Activated T-helper 2 cell treated with anti-CD3 and anti-CD28 coated beads, Interferon-gamma antibody, Interleukin-2, Interleukin-4, amounts not matched to agents 10 μg/mL and 5 μg/mL and 100 μg/mL, durations not matched to agents 14 hours and 24 hours and 36 hours (primary cell): ENCODE measurements around the gene SPARC. TPM values are rescaled to one million over a fixed set of nuclear protein-coding genes. Genes with fewer than 3 reads are reported as not detected.
"Not testable (repeated sequence)": the region's sequence is repeated elsewhere in the genome, so short reads cannot be mapped to it uniquely, and the experiment has no call there.

Experiments used
- DNase-seq: peaks from one replicate; pipeline ENCODE4 v3.0.0; 2021; ENCODE audit warnings: low spot score
- H3K27ac Mint-ChIP-seq: one replicate; pipeline ENCODE4 v1.8.0; 2021; ENCODE audit warnings: mixed read lengths
- H3K27me3 Mint-ChIP-seq: one replicate; pipeline ENCODE4 v1.8.0; 2021; ENCODE audit warnings: low read depth, mixed read lengths
- H3K36me3 Mint-ChIP-seq: one replicate; pipeline ENCODE4 v1.8.0; 2021; ENCODE audit warnings: low read depth, mixed read lengths
- H3K4me1 Mint-ChIP-seq: one replicate; pipeline ENCODE4 v1.8.0; 2021; ENCODE audit warnings: low read depth, mixed read lengths
- H3K4me3 Mint-ChIP-seq: one replicate; pipeline ENCODE4 v1.8.0; 2021; ENCODE audit warnings: low read depth, mild to moderate bottlenecking, moderate library complexity, mixed read lengths
- H3K9me3 Mint-ChIP-seq: one replicate; pipeline ENCODE4 v1.8.0; 2021; ENCODE audit warnings: mixed read lengths
- intact Hi-C: fragments of 100-400 bp; cut with micrococcal nuclease; formaldehyde crosslinking; loops from one replicate; pipeline ENCODE4 v1.15.1; 2023
- total RNA-seq: library from RNA; stranded (reverse); gene quantifications from 2 replicates; pipeline ENCODE4 v1.2.3, GENCODE V29; 2022

The SPARC gene
- total RNA-seq, 1 donor from 2014 or later: 0.43 TPM

GRCh38 chr5:151697452-151697851, 10.7 kb upstream of the SPARC start:
- no peak for DNase-seq
- H3K27ac Mint-ChIP-seq: no peak overlapping the region
- intact Hi-C loops: no loop called here
- no peak overlapping the region for H3K4me3 Mint-ChIP-seq
- H3K9me3 Mint-ChIP-seq: no peaks in the 10 kb centered on the region
- no peaks in the 10 kb centered on the region for H3K36me3 Mint-ChIP-seq
- H3K4me1 Mint-ChIP-seq: peaks cover 4% of the 10 kb centered on the region
- H3K27me3 Mint-ChIP-seq: no peaks in the 10 kb centered on the region

GRCh38 chr5:151696470-151697061, 9.9 kb upstream of the SPARC start:
- Mint-ChIP-seq H3K4me1 (peaks cover 4% of the 10 kb centered on the region), H3K27me3 (peaks cover 2% of the 10 kb centered on the region), H3K4me3 (no peak overlapping the region), H3K27ac (no peak overlapping the region), H3K36me3 (no peaks in the 10 kb centered on the region), H3K9me3 (no peaks in the 10 kb centered on the region)
- no peak for DNase-seq
- intact Hi-C loops: no loop called here

GRCh38 chr5:151695464-151695863, 8.7 kb upstream of the SPARC start:
- Mint-ChIP-seq H3K4me1 (peaks cover 4% of the 10 kb centered on the region), H3K36me3 (no peaks in the 10 kb centered on the region), H3K4me3 (no peak overlapping the region), H3K9me3 (no peaks in the 10 kb centered on the region), H3K27me3 (peaks cover 6% of the 10 kb centered on the region), H3K27ac (no peak overlapping the region)
- intact Hi-C loops: no loop called here
- DNase-seq: no peak

GRCh38 chr5:151694035-151694485, 7.3 kb upstream of the SPARC start:
- H3K4me1 Mint-ChIP-seq: peaks cover 4% of the 10 kb centered on the region
- H3K27me3 Mint-ChIP-seq: peaks cover 8% of the 10 kb centered on the region
- H3K36me3 Mint-ChIP-seq: no peaks in the 10 kb centered on the region
- DNase-seq: no peak
- no peaks in the 10 kb centered on the region for H3K9me3 Mint-ChIP-seq
- no peak overlapping the region for H3K4me3 Mint-ChIP-seq
- no peak overlapping the region for H3K27ac Mint-ChIP-seq
- intact Hi-C loops: no loop called here

GRCh38 chr5:151692312-151692711, 5.6 kb upstream of the SPARC start:
- intact Hi-C loops: no loop called here
- H3K36me3 Mint-ChIP-seq: no peaks in the 10 kb centered on the region
- H3K4me1 Mint-ChIP-seq: peaks cover 4% of the 10 kb centered on the region
- no peak for DNase-seq
- H3K4me3 Mint-ChIP-seq: no peak overlapping the region
- H3K9me3 Mint-ChIP-seq: no peaks in the 10 kb centered on the region
- no peak overlapping the region for H3K27ac Mint-ChIP-seq
- peaks cover 16% of the 10 kb centered on the region for H3K27me3 Mint-ChIP-seq

- Mint-ChIP-seq H3K27me3 (peaks cover 22% of the 10 kb centered on the region), H3K27ac (no peak overlapping the region), H3K4me3 (no peak overlapping the region), H3K4me1 (peaks cover 6% of the 10 kb centered on the region), H3K9me3 (no peaks in the 10 kb centered on the region), H3K36me3 (no peaks in the 10 kb centered on the region)
- intact Hi-C loops: no loop called here
- no peak for DNase-seq
Measured at GRCh38 chr5:151691706-151692105, 5.0 kb upstream of the SPARC start.

GRCh38 chr5:151689591-151689990, 2.9 kb upstream of the SPARC start:
- DNase-seq, H3K9me3 Mint-ChIP-seq, H3K27ac Mint-ChIP-seq, H3K4me1 Mint-ChIP-seq, H3K4me3 Mint-ChIP-seq, intact Hi-C loops, H3K36me3 Mint-ChIP-seq: not testable (repeated sequence)
- peaks cover 41% of the 10 kb centered on the region for H3K27me3 Mint-ChIP-seq

GRCh38 chr5:151688436-151688835, 1.7 kb upstream of the SPARC start:
- intact Hi-C loops: no loop called here
- Mint-ChIP-seq H3K36me3 (no peaks in the 10 kb centered on the region), H3K27ac (no peak overlapping the region), H3K4me3 (no peak overlapping the region), H3K9me3 (no peaks in the 10 kb centered on the region), H3K27me3 (peaks cover 44% of the 10 kb centered on the region), H3K4me1 (peaks cover 7% of the 10 kb centered on the region)
- DNase-seq: no peak

GRCh38 chr5:151685749-151686673, 704 bp downstream of the SPARC start:
- Mint-ChIP-seq H3K27ac (no peak overlapping the region), H3K36me3 (no peaks in the 10 kb centered on the region), H3K27me3 (peaks cover 39% of the 10 kb centered on the region), H3K4me3 (peak overlapping the region; percentile 34), H3K9me3 (no peaks in the 10 kb centered on the region), H3K4me1 (peaks cover 7% of the 10 kb centered on the region)
- DNase-seq: no peak
- intact Hi-C loops: no loop called here

GRCh38 chr5:151684690-151685361, 1.9 kb downstream of the SPARC start:
- DNase-seq: no peak
- Mint-ChIP-seq H3K4me1 (peaks cover 7% of the 10 kb centered on the region), H3K27me3 (peaks cover 39% of the 10 kb centered on the region), H3K4me3 (no peak overlapping the region), H3K9me3 (no peaks in the 10 kb centered on the region), H3K36me3 (no peaks in the 10 kb centered on the region), H3K27ac (no peak overlapping the region)
- intact Hi-C loops: no loop called here

- intact Hi-C loops: no loop called here
- Mint-ChIP-seq H3K4me3 (no peak overlapping the region), H3K4me1 (peaks cover 7% of the 10 kb centered on the region), H3K27ac (no peak overlapping the region), H3K9me3 (no peaks in the 10 kb centered on the region), H3K36me3 (no peaks in the 10 kb centered on the region), H3K27me3 (peaks cover 37% of the 10 kb centered on the region)
- no peak for DNase-seq
Measured at GRCh38 chr5:151683986-151684588, 2.6 kb downstream of the SPARC start.

GRCh38 chr5:151683444-151683843, 3.3 kb downstream of the SPARC start:
- H3K9me3 Mint-ChIP-seq: no peaks in the 10 kb centered on the region
- H3K27ac Mint-ChIP-seq: no peak overlapping the region
- DNase-seq: no peak
- H3K4me3 Mint-ChIP-seq: no peak overlapping the region
- peaks cover 34% of the 10 kb centered on the region for H3K27me3 Mint-ChIP-seq
- peaks cover 7% of the 10 kb centered on the region for H3K4me1 Mint-ChIP-seq
- intact Hi-C loops: no loop called here
- H3K36me3 Mint-ChIP-seq: no peaks in the 10 kb centered on the region
